GM18868 (cell line): ENCODE measurements around the gene HRG.

Source experiments
- ATAC-seq: cut with Tn5 transposase; IDR thresholded peaks from one replicate; pipeline ENCODE4 v1.9.1; 2021; ENCODE audit warnings: mild to moderate bottlenecking, moderate library complexity; ENCODE audit not compliant: unreplicated experiment

HRG gene

DNA sequence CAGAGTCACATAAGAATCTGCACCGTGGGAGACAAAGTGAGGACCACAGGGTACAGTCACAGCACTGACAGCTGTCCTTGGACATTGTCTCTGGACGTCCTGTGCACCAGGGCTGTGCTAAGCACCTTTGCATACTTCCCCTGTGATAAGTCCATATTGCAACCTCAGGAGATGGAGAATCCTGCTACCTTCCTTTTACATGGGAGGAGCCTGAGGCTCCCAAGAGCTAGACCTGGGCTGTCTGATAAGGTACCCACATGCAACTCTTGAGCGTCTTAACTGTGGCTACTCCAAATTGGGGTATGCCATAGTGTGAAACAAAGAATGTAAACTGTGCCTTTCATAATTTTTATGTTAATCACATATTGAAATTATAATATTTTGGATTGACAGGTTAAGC is 28.1 kb upstream of the HRG start:
- ATAC-seq, result no peak

DNA sequence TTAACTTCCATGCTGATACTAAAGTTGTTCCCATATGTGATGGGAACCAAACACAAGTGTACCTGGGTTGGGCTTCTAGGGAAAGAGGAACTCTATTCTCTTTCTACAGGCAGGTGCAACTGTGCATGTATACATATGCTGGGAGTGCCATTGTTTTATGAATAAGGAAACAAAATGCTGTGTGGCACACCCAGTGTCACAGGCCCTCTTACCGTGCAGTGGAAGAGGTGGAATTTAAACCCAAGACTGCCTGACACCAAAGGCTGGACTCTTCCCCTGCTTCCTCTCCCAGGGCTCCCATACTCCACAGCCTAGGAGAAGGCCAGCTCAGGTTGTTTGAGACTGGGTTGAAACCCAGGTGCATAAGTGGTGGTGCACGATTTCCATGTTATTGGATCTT is 27.6 kb upstream of the HRG start:
- ATAC-seq, result no peak

DNA sequence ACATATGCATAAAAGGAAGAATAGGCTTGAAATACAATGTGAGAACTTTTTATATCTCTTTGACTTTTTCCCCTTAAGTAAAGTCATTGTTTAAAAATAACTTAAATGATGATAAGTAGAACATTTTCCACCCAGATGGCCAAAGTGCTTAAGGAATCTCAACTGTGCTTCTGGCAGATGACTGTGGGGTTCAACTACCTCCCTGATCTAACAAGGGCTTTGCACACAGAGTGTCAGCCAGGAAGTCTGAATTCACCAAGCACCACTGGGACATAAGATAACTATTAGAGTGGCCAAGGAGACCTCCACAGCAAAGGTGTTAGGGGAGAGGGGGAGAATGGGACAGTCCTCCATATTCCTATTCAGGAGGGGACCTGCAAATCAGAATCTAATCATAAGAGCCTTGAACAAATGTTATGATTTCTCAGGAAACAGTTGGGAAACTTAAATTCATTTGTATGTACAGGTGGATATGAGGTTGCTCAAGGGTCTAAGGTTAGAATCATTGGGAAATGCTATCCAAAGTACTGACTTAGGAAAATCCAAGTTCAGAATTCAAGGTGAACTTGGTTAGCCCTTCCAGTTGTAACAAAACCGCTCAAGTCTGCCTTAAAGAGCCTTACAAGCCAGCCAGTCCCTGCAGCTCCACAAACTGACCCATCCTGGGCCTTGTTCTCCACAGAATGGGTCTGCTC is 25.9 kb upstream of the HRG start, which contains the start of gene FETUB:
Gene FETUB (plus strand): TSS at position 622 of the 695 bp plus-strand sequence. CDS start 62 bp downstream, at position 684.
- no peak for ATAC-seq

DNA sequence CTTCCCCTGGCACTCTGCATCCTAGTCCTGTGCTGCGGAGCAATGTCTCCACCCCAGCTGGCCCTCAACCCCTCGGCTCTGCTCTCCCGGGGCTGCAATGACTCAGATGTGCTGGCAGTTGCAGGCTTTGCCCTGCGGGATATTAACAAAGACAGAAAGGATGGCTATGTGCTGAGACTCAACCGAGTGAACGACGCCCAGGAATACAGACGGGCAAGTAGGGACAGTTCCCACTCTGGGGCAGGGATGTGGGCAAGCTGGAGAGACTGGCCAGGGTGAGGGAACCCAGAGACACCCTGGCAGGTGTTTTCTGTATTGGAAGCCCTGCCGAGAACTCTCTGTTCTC is 25.4 kb upstream of the HRG start:
- ATAC-seq, result no peak

DNA sequence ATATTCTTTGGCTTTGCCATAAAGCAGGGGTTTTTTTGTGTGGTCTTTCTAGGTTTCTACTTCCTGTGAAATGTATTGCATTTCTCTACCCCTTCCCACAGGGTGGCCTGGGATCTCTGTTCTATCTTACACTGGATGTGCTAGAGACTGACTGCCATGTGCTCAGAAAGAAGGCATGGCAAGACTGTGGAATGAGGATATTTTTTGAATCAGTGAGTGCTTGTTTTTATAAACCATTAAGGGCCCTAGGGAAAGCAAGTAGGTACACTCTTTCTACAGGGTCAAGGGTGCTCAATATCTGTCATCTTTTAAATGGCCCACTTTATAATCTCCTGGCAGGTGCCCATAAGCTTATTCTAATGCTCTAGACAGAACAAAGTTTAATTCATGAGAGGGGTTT is 24.9 kb upstream of the HRG start:
- no peak for ATAC-seq

DNA sequence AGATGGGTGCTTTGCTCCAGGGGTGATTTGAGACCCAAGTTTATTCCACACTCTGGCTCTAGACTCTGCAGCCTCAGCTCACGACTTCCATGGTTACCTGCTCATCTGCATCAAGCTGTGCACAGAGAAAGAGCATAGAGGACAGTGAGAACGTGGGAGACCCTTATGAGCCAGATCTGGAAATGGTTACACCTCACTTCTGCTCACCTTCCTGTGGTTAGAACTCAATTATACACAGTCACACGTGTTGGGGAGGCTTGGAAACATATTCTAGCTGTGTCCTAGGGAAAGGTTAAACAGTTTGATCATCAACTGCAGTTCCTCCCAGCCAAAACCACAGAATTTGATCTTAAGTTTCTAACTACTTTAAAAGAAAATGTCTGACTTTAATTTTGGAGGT is 23.8 kb upstream of the HRG start:
- ATAC-seq, result no peak

DNA sequence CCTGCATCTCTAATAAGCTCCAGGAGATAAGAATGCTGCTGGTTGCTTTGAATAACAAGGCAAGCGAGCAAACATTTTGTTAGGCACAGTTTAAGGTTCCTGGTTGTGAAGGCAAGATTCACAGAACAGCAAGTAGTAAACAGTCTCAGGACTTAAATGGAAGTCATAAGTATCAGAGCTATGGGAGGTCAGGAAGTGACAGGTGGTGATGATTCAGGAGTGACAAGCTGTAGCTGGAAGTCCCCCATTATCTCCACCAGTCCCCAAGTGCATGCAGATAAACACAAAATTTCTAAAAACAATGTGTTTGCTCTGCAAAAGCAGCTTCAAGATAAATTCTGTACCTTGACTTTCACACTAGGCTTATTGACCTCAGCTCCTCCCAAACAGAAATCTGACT is 22.3 kb upstream of the HRG start:
- ATAC-seq, result peak; percentile 70

DNA sequence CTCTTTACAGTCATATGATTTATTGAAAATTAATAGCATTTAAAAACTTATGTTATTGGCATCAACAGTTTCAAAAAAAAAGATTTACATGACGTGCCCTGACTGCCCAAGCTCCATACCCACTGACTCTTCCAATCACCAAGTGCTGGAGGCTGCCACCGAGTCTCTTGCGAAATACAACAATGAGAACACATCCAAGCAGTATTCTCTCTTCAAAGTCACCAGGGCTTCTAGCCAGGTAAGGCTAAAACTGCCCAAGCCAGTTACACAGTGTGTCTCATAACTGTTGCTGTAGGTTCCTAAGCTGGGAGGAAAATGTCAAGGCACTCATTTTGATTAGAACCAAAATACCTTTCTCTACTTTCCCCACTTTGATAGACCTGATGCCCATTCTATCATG is 21.1 kb upstream of the HRG start:
- ATAC-seq, result no peak

DNA sequence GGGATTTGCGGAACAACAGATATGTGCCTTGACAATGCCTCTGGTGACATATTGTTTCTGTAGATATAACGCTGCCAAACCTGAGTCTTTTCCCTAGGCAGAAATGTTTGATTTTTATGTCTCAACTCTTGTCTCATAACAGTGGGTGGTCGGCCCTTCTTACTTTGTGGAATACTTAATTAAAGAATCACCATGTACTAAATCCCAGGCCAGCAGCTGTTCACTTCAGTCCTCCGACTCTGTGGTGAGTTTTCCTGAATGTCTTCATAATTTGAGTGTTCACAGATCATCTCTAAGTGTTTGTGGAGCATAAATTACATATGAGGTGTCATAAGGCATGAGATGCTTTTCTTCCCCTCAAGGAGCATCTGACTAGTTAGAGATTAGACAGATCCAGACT is 19.7 kb upstream of the HRG start:
- ATAC-seq, result no peak

DNA sequence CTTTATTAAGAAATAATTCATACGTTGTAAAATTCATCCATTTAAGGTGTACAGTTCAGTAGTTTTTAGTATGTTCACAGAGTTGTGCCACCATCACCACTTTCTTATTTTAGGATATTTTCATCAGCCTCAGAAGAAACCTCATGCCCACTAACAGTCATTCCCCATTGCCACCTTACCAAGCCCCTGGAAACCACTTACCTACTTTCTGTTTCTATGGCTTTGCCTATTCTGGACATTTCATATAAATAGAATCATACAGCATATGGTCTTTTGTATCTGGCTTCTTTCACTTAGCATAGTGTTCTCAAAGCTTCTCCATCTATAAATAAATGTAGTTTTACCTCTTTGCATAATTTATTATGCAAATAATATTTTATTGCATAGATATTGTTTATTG is 19.0 kb upstream of the HRG start:
- ATAC-seq, result no peak

DNA sequence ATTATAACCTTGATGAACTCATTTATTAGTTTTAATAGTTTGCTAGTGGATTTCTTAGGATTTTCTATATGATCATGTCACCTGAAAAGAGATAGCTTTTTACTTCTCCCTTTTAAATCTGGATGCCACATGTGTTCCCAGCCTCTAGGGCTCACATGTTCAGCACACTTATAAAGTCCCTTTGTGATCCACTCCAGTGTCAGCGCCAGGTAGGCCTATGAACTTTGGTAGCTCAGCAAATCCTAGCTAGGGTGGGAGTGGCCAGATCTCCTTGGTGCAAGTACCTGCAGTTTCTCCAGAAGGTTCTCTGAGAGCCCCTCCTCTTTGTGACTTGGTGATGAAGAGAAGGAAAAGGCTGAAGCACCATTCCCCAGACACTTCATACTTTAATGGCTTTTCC is 17.0 kb upstream of the HRG start:
- ATAC-seq, result no peak

DNA sequence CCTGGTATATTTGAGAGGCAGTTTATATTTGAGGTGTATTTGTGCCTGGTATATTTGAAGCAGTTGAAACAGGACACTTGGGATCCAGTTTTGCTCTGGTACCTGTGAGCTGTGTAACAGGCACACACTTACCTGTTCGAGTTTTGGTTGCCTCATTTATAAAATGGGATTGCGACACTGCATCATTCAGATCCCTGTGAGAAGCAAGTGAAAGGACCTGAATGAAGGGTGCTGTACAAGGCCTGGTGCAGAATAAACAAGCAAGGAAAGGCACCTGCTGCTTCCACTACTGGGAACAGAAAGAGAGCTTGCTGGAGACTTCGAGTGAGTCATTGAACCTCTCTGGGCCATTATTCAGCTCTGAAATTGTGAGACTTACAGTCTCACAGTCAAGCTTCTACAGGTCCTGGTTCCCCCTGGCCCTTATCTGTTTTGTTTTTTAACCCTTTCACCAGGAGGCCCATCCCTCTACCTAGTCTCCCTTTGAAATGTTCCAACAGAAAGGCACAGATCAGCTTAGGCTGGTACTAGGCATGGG is 14.1 kb upstream of the HRG start:
- no peak for ATAC-seq

DNA sequence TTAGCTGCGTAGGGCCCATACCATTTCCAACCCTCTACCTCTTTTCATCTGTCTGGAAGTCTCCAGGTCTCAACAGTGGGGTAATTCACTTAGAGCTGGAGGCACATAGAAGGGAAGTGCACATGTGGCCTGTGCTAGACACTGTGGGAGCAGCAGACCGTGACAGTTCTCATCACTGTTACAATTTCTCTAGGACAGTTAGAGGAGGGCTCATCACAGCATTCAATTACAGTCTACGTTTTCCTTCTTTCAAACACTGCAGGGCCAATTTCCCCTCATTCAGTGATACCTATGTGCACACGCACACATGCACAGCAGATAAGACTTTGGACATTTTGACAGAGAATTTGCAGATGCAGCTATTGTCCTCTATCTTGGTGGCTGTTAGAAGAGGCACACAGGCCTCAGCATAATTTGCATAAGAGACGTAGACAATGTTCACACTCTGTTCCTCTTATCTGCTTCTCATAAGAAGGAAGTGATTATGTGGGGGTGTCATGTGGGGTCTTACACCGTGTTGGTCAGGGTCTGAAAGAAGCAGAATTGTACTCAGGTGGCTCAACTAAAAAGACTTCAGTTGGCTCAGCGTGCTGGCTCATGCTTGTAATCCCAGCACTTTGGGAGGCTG is 12.6 kb upstream of the HRG start:
- ATAC-seq, result peak; percentile 94

DNA sequence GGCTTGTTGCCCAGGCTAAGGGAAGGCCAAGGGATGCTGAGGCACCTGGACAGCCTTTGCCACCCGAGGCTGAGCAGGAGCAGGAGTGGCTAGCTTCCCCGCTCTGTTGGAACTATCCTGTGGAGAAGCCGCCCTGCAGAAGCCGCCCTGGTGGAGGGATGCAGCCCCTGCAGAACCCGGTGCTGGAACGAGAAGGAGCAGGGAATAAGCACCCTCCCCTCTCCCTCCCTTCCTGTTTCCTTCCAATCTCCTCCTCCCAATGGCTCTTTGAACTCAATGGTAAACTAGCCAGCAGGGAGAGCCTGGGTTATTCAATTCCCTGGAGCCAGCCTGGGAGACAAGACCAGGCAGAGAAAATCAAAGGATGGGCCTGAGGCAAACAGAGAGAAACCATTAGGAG is 11.8 kb upstream of the HRG start:
- no peak for ATAC-seq

DNA sequence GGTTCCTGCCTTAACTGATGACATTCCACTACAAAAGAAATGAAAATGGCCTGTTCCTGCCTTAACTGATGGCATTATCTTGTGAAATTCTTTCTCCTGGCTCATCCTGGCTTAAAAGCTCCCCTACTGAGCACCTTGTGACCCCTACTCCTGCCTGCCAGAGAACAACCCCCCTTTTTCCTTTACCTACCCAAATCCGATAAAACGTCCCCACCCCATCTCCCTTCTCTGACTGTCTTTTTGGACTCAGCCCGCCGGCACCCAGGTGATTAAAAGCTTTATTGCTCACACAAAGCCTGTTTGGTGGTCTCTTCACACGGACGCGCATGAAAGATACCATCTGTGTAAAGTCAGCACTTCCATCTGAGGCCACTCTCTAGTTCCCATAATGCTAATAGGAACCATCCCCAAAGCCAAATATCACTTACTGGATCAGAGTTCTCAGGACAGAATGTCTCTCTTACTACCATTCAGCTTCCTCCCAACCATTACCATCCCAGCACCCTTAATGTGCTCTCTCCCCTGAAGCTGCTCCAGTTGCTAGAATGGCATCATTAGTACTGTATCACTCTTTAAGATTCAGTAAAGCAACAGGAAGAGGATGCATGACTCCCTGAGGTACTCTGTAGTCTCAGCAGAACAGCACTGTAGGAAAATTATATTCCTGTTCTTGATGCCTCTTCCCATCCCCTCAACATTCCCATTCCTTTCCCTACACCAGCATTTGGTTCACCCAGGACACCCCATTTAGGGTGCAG is 2.3 kb upstream of the HRG start:
- no peak for ATAC-seq

DNA sequence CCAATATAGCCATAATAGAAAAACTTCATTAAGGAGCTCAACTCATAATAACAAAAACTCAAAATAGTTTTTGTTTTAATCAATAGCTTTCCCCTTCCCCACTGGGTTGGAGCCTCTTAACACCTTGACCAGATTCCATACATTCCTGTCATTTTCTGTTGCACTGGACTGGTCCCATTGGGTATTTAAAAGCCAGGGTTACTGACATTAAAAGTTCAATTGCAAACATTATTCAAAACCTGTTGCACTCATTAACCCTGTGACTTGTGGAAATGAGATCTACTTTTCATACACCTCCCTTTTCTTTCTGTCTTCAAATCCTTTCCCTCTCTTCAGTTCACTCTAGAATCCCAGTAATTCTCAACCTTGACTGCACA is 1.7 kb upstream of the HRG start:
- no peak for ATAC-seq

DNA sequence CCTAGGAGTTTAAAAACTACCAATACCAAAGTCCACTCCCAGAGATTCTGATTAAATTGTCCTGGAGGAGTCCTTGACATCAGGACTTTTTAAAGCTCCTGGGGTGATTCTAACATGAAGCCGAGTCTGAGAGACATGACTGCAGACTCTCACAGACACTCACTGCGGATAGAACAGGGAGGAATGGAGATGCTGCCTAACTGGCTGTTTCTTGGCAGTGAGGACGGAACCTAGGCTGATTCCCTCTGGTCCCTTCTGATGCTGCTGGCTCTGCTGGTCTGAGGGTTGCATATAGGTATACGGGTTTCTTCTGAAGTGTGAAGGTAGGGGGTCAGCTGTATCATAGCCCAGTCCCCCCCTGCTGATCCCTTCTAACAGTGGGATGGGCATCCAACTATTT is 1.3 kb upstream of the HRG start:
- ATAC-seq, result no peak

DNA sequence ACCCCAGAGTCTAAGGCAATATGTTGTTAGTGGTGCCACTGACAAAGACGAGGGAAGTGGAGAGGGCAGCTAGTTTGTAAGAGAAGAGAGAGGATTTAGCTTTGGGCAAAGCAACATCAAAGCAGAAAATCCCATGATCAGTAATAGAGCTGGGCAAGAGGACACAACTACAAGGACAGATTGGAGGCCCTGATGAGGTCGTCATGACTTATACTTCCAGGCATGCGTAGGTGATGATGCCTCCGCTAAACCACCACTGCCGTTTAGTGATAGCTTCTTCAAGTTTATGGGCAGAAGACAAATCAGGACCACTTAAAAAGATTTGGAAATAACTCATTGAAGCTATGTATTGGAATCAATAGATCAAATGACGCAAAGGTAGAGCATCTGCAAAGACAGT is 2.6 kb downstream of the HRG start:
- no peak for ATAC-seq

DNA sequence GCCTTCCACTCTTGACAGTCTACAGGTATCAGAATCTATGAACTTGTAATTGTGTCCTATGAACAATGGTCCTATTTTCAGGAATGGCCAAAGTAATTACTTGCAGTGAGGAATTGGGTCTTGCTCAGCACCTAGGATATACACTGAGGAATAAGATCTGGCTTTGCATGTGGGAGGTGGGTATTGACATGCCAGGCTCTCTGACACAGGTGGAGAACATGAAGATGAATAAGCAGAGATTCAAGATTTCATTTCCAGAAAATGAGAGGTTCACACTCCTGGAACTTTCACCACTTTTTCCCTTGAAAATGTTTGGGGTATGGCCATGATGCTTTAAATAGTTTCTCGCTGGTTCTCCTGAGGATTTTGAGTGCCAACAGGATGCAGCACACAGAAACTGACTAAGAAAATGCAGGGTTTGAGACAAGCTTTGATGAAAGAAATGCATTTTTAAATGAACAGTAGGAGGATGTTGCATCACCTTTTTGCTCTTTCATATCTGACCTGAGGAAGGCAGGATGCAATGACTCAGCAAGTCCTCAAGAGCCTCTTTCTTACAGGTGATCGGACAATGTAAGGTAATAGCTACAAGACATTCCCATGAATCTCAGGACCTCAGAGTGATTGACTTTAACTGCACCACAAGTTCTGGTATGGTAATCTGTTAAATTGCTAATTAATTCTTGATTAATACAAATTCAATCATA is 3.7 kb downstream of the HRG start:
- no peak for ATAC-seq

DNA sequence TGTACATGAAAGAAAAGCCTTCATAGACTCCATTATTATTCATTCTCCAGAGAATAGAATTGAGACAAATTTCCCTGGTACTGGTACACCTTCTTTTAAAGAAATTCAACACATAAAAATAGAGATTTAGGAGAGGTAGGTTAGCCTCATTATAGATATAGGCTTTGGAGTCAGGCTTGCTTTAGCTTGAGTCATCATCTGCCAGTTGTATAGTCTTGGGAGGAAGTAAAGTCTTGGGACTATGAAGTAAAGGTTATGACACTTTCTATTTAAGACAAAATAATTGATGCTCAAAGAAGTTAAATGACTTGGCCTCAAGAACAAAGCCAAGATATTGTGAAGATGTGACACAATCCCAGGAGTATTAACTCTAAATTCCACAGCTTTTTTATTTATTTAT is 4.3 kb downstream of the HRG start:
- no peak for ATAC-seq

DNA sequence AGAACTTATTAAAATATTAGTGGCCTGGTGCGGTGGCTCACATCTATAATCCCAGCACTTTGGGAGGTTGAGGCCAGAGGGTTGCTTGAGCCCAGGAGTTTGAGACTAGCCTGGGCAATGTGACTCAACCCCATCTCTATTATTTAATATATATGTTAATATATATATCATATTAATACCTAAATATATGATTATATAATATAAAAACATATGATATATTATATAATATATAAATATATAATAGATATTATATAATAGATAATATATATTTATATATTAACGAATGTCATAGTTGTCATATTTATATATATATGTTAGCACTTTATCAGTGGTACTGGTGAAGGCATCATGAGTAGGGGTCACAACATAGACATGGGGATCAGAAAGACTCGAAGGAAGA is 5.2 kb downstream of the HRG start:
- no peak for ATAC-seq

DNA sequence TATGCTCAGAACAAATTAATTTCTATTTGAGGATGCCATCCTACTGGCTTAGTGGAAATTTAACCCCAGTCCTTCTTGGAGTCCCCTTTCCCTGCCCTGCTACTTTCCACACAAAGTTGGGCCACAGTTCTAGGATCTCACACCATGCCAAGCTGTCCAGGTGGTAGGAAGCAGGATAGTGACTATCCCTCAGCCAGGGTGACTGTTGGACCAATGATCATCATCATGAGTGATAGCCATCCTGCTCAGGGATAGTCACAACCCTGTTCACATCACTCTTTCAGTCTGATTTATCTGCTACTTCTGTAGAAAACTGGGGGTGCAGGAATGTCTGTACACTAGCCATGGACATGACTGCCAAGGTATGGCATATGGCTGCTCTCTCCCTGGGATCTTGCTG is 12.8 kb downstream of the HRG start:
- no peak for ATAC-seq
